ENCODE measurements around the gene PARD3.

PARD3 gene

GRCh38 chr10:34164029-34164428, 651.1 kb downstream of the PARD3 start:
- H3K4me1 Mint-ChIP-seq = no peaks in the 10 kb centered on the region
- no peaks in the 10 kb centered on the region for H3K36me3 Mint-ChIP-seq
- no peak overlapping the region for H3K27ac Mint-ChIP-seq
- no peak overlapping the region for H3K4me3 Mint-ChIP-seq
- peaks cover 5% of the 10 kb centered on the region for H3K9me3 Mint-ChIP-seq
- ATAC-seq (no peak), DNase-seq (ENCODE audit: low spot score in 2 of 2) (no peak)

GRCh38 chr10:34163075-34163905, 651.8 kb downstream of the PARD3 start:
- no peak for ATAC-seq
- H3K4me3 Mint-ChIP-seq = no peak overlapping the region

GRCh38 chr10:34161777-34162370, 653.2 kb downstream of the PARD3 start:
- ATAC-seq (no peak), DNase-seq (ENCODE audit: low spot score in 2 of 2) (no peak)
- Mint-ChIP-seq H3K36me3 (no peaks in the 10 kb centered on the region), H3K9me3 (peaks cover 5% of the 10 kb centered on the region), H3K27ac (no peak overlapping the region), H3K4me3 (no peak overlapping the region), H3K4me1 (no peaks in the 10 kb centered on the region)

More at GRCh38 chr10:34163075-34163905, 651.8 kb downstream of the PARD3 start:
- H3K4me1 Mint-ChIP-seq = no peaks in the 10 kb centered on the region
- H3K9me3 Mint-ChIP-seq = peaks cover 5% of the 10 kb centered on the region
- no peak for DNase-seq (ENCODE audit: low spot score in 2 of 2)
- no peak overlapping the region for H3K27ac Mint-ChIP-seq
- no peaks in the 10 kb centered on the region for H3K36me3 Mint-ChIP-seq

GRCh38 chr10:34160595-34160994, 654.5 kb downstream of the PARD3 start:
- H3K9me3 Mint-ChIP-seq = peaks cover 5% of the 10 kb centered on the region
- no peak overlapping the region for H3K4me3 Mint-ChIP-seq
- no peaks in the 10 kb centered on the region for H3K36me3 Mint-ChIP-seq
- H3K4me1 Mint-ChIP-seq = no peaks in the 10 kb centered on the region
- ATAC-seq = no peak
- DNase-seq (ENCODE audit: low spot score in 2 of 2) = no peak
- H3K27ac Mint-ChIP-seq = no peak overlapping the region

- H3K9me3 Mint-ChIP-seq = peaks cover 2% of the 10 kb centered on the region
- no peaks in the 10 kb centered on the region for H3K4me1 Mint-ChIP-seq
- DNase-seq (ENCODE audit: low spot score in 2 of 2) (no peak), ATAC-seq (no peak)
- no peak overlapping the region for H3K27ac Mint-ChIP-seq
- H3K4me3 Mint-ChIP-seq = no peak overlapping the region
- no peaks in the 10 kb centered on the region for H3K36me3 Mint-ChIP-seq
Observed at GRCh38 chr10:34157501-34157900, 657.6 kb downstream of the PARD3 start.

- DNase-seq (ENCODE audit: low spot score in 2 of 2) (no peak), ATAC-seq (no peak)
- Mint-ChIP-seq H3K36me3 (no peaks in the 10 kb centered on the region), H3K27ac (no peak overlapping the region), H3K4me1 (no peaks in the 10 kb centered on the region), H3K9me3 (no peaks in the 10 kb centered on the region), H3K4me3 (no peak overlapping the region)
Observed at GRCh38 chr10:34156781-34157425, 658.2 kb downstream of the PARD3 start.

- Mint-ChIP-seq H3K9me3 (no peaks in the 10 kb centered on the region), H3K36me3 (no peaks in the 10 kb centered on the region), H3K4me3 (no peak overlapping the region), H3K27ac (no peak overlapping the region), H3K4me1 (no peaks in the 10 kb centered on the region)
- DNase-seq (ENCODE audit: low spot score in 2 of 2) (no peak), ATAC-seq (no peak)
Observed at GRCh38 chr10:34155812-34156211, 659.3 kb downstream of the PARD3 start.

GRCh38 chr10:34154383-34154900, 660.7 kb downstream of the PARD3 start:
- Mint-ChIP-seq H3K36me3 (no peaks in the 10 kb centered on the region), H3K4me1 (no peaks in the 10 kb centered on the region), H3K9me3 (no peaks in the 10 kb centered on the region), H3K27ac (no peak overlapping the region), H3K4me3 (no peak overlapping the region)
- ATAC-seq (no peak), DNase-seq (ENCODE audit: low spot score in 2 of 2) (no peak)

GRCh38 chr10:34153663-34154382, 661.3 kb downstream of the PARD3 start:
- DNase-seq (ENCODE audit: low spot score in 2 of 2) (no peak), ATAC-seq (no peak)
- Mint-ChIP-seq H3K4me1 (no peaks in the 10 kb centered on the region), H3K4me3 (no peak overlapping the region), H3K9me3 (no peaks in the 10 kb centered on the region), H3K36me3 (no peaks in the 10 kb centered on the region), H3K27ac (no peak overlapping the region)

GRCh38 chr10:34152434-34152833, 662.7 kb downstream of the PARD3 start:
- H3K4me3 Mint-ChIP-seq = no peak overlapping the region
- ATAC-seq (no peak), DNase-seq (ENCODE audit: low spot score in 2 of 2) (no peak)
- H3K4me1 Mint-ChIP-seq = no peaks in the 10 kb centered on the region
- H3K27ac Mint-ChIP-seq = no peak overlapping the region
- H3K9me3 Mint-ChIP-seq = no peaks in the 10 kb centered on the region
- no peaks in the 10 kb centered on the region for H3K36me3 Mint-ChIP-seq

GRCh38 chr10:34151931-34152330, 663.2 kb downstream of the PARD3 start:
- H3K36me3 Mint-ChIP-seq = no peaks in the 10 kb centered on the region
- DNase-seq (ENCODE audit: low spot score in 2 of 2) (no peak), ATAC-seq (no peak)
- no peak overlapping the region for H3K27ac Mint-ChIP-seq
- no peaks in the 10 kb centered on the region for H3K4me1 Mint-ChIP-seq
- H3K4me3 Mint-ChIP-seq = no peak overlapping the region
- H3K9me3 Mint-ChIP-seq = no peaks in the 10 kb centered on the region

GRCh38 chr10:34151481-34151880, 663.6 kb downstream of the PARD3 start:
- DNase-seq (ENCODE audit: low spot score in 2 of 2) (no peak), ATAC-seq (no peak)
- Mint-ChIP-seq H3K27ac (no peak overlapping the region), H3K4me1 (no peaks in the 10 kb centered on the region), H3K4me3 (no peak overlapping the region), H3K36me3 (no peaks in the 10 kb centered on the region), H3K9me3 (no peaks in the 10 kb centered on the region)

GRCh38 chr10:34150103-34150502, 665.0 kb downstream of the PARD3 start:
- Mint-ChIP-seq H3K27ac (no peak overlapping the region), H3K9me3 (peaks cover 3% of the 10 kb centered on the region), H3K4me3 (no peak overlapping the region), H3K36me3 (no peaks in the 10 kb centered on the region), H3K4me1 (no peaks in the 10 kb centered on the region)
- DNase-seq (ENCODE audit: low spot score in 2 of 2) (no peak), ATAC-seq (no peak)

GRCh38 chr10:34148305-34148657, 666.8 kb downstream of the PARD3 start:
- Mint-ChIP-seq H3K4me1 (no peaks in the 10 kb centered on the region), H3K36me3 (no peaks in the 10 kb centered on the region), H3K9me3 (peaks cover 3% of the 10 kb centered on the region), H3K27ac (no peak overlapping the region), H3K4me3 (no peak overlapping the region)
- no peak for DNase-seq (ENCODE audit: low spot score in 2 of 2)
- ATAC-seq = no peak

- Mint-ChIP-seq H3K4me3 (no peak overlapping the region), H3K4me1 (no peaks in the 10 kb centered on the region), H3K9me3 (peaks cover 3% of the 10 kb centered on the region), H3K36me3 (no peaks in the 10 kb centered on the region), H3K27ac (no peak overlapping the region)
- no peak for ATAC-seq
- DNase-seq (ENCODE audit: low spot score in 2 of 2) = no peak
Observed at GRCh38 chr10:34147641-34148304, 667.3 kb downstream of the PARD3 start.

Measured in stimulated activated effector memory CD8-positive, alpha-beta T cell treated with anti-CD3 and anti-CD28 coated beads, Interleukin-12 subunit alpha, Interleukin-12 subunit beta, amount 100 ng/mL, for 72 hours (primary cell).